ENCODE measurements around the gene CACNB4.

DNA sequence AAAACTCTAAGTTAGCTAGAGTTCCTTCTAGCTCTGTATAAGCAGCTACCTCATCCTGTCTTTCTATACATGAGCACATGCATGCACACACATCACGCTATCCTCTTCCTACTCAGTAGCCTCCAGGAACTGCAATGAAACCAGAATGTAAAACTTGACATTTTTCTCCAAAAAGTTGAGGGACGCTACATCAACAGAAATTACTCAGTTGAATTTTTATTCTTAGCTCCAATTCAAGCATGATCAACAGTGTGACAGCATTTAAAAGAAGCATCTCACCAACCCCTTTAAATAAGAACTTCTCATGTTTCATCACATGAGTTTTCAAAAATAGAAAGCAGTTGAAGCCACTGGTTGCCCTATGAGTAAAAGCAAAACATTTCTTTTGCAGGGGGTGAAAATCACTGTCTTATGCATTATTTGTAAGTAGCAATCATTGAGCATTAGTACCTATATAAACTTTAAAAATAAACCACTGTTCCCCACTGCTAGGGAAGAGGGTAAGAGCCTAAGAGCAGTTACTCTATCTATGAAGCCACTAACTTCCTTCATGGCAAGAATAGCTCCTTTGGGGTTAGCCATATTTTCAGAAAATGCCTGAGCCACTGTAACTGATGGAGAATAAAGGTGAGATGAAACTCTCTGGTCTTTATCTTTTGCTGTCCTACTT, 192.7 kb downstream of the CACNB4 start:
- TF ChIP-seq CTCF (IDR thresholded peaks at IDR 0.05) (no peak), POLR2A (IDR thresholded peaks at IDR 0.05) (no peak), POLR2AphosphoS5 (IDR thresholded peaks at IDR 0.05) (no peak), EP300 (IDR thresholded peaks at IDR 0.05) (no peak)
